Left ventricle myocardium inferior (tissue), 1 donor: ENCODE data around the gene ACOXL. TPM values are rescaled to one million over a fixed set of nuclear protein-coding genes. Genes with fewer than 3 reads are reported as not detected.

Experiments used
- DNase-seq: peaks from one replicate; pipeline ENCODE4 v3.0.0-alpha.2; 2020
- H3K27ac ChIP-seq: fragments of 200-600 bp; replicated peaks from 2 replicates; pipeline ENCODE4 v1.8.0; 2021
- H3K27me3 ChIP-seq: fragments of 200-600 bp; 2 replicates; pipeline ENCODE4 v1.8.0; 2021; ENCODE audit warnings: low read depth
- H3K36me3 ChIP-seq: fragments of 200-600 bp; 2 replicates; pipeline ENCODE4 v1.8.0; 2021
- H3K4me1 ChIP-seq: fragments of 200-600 bp; 2 replicates; pipeline ENCODE4 v1.8.0; 2021
- H3K4me3 ChIP-seq: fragments of 200-600 bp; 2 replicates; pipeline ENCODE4 v1.8.0; 2021; ENCODE audit warnings: mild to moderate bottlenecking, moderate library complexity
- H3K9me3 ChIP-seq: fragments of 200-600 bp; replicated peaks from 2 replicates; pipeline ENCODE4 v1.8.0; 2021
- intact Hi-C: fragments of 100-400 bp; cut with micrococcal nuclease; formaldehyde crosslinking; loops from one replicate; pipeline ENCODE4 v1.11.0; 2022
- total RNA-seq: library from RNA; stranded (reverse); fragmentation: NEBNext Ultra II Directional; extraction: Animal tissue kit (Norgen Biotek cat#: 25700); gene quantifications from one replicate; pipeline ENCODE4 v1.2.1, GENCODE V29; 2021
- TF ChIP-seq, protein P1 (sequence below): fragments of 200-600 bp; IDR thresholded peaks from 2 replicates; pipeline ENCODE4 v1.8.0; 2021; ENCODE audit warnings: antibody characterized with exemption, mild to moderate bottlenecking, borderline replicate concordance
- donor health status: DM: no; HTN: yes; CAD: no; lungs with severe emphysema.

ACOXL gene
- total RNA-seq, 1 donor from 2014 or later: not detected

DNA sequence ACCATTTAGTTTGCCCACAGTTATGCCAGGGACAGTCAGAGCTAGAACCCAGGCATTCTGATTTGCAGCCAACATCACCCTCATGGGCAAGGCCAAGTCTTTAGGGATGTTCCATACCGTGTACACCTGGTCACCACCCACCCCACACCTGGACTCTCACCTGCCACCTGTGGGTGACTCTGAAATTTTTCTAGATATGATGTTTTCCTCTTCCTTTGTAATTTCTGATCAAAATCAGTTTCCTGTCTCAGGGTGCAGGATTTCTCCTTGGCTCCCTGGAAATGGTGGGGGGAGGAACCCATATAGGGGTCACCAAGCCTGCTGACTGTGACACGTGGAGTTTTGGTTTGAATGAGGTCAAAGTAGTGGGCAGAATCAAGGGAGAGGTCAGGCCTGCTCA lies 138.2 kb downstream of the ACOXL start:
- Histone ChIP-seq H3K27me3 (peaks cover 29% of the 10 kb centered on the region), H3K4me1 (no peaks in the 10 kb centered on the region), H3K36me3 (no peaks in the 10 kb centered on the region), H3K27ac (no peak overlapping the region), H3K4me3 (no peak overlapping the region), H3K9me3 (no peaks in the 10 kb centered on the region)
- DNase-seq: no peak
- TF ChIP-seq, protein P1, sequence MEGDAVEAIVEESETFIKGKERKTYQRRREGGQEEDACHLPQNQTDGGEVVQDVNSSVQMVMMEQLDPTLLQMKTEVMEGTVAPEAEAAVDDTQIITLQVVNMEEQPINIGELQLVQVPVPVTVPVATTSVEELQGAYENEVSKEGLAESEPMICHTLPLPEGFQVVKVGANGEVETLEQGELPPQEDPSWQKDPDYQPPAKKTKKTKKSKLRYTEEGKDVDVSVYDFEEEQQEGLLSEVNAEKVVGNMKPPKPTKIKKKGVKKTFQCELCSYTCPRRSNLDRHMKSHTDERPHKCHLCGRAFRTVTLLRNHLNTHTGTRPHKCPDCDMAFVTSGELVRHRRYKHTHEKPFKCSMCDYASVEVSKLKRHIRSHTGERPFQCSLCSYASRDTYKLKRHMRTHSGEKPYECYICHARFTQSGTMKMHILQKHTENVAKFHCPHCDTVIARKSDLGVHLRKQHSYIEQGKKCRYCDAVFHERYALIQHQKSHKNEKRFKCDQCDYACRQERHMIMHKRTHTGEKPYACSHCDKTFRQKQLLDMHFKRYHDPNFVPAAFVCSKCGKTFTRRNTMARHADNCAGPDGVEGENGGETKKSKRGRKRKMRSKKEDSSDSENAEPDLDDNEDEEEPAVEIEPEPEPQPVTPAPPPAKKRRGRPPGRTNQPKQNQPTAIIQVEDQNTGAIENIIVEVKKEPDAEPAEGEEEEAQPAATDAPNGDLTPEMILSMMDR: no peak
- intact Hi-C loops: no loop called here

DNA sequence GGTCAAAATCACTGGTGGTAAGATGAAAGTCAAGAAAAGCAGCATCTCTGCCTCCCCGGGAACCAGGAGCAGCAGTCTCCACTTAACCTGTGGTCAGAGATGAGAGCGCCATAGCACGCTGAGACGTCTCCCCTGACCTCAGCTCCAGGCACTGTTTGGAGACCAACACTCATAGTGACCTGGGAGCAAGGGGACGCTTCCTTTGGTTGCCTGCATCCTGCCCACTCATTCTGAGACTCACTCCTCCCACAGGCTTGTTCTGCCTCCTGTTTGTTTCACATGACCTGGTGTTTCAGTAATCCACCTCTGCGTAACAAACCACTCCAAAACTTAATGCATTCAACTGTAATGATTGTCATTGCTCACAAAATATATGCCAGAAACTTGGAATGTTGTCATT lies 139.3 kb downstream of the ACOXL start:
- H3K4me3 ChIP-seq: no peak overlapping the region
- H3K4me1 ChIP-seq: no peaks in the 10 kb centered on the region
- peaks cover 26% of the 10 kb centered on the region for H3K27me3 ChIP-seq
- H3K27ac ChIP-seq: no peak overlapping the region
- TF ChIP-seq, protein P1: no peak
- H3K36me3 ChIP-seq: no peaks in the 10 kb centered on the region
- no peaks in the 10 kb centered on the region for H3K9me3 ChIP-seq
- DNase-seq: no peak
- intact Hi-C loops: no loop called here

DNA sequence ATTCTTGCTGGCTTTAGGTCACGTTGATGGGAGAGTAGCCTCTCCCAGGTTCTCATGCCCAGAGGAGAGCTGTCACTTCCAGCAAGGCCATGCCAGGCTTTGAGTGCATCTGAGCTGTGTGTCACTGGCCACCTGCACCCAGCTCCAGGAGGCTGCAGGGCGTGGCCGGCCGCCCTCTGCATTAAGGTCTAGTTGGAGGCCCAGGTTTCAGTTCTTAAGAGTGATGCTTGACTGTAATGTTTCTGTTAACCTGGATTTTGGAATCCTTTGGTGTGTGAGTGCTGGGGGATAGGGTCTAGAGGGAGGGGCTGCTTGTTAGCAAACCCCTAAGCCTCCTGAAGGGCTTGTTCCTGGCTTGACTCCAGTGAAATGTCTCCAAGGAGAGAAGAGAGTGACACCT lies 140.1 kb downstream of the ACOXL start:
- peaks cover 25% of the 10 kb centered on the region for H3K27me3 ChIP-seq
- no peak overlapping the region for H3K4me3 ChIP-seq
- DNase-seq: no peak
- TF ChIP-seq, protein P1: no peak
- H3K27ac ChIP-seq: no peak overlapping the region
- H3K36me3 ChIP-seq: no peaks in the 10 kb centered on the region
- no peaks in the 10 kb centered on the region for H3K9me3 ChIP-seq
- no peaks in the 10 kb centered on the region for H3K4me1 ChIP-seq
- intact Hi-C loops: no loop called here

DNA sequence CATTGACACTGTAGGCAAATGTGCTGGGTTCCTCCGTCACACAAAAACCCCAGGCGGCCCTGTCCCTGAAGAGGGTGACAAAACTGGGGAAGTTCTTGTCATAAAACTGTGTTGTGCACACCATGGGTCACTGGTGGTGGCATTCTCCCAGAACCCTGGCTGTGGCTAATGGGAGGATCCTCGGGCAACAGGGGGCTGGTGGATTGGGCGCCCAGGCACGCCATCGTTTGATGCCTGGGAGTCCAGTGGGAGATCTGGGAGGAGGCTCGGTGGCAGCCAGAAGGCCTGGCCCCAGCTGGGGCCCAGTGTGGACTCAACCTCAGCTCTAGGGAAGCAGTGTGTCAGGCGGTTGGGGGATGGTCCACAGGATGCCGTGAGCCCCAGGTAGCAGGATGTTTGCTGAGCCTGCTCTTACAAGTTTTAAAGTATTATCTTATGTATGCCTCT lies 140.7 kb downstream of the ACOXL start:
- Histone ChIP-seq H3K9me3 (peaks cover 4% of the 10 kb centered on the region), H3K27ac (no peak overlapping the region), H3K4me3 (no peak overlapping the region), H3K4me1 (no peaks in the 10 kb centered on the region), H3K36me3 (no peaks in the 10 kb centered on the region), H3K27me3 (peaks cover 26% of the 10 kb centered on the region)
- intact Hi-C loops: no loop called here
- DNase-seq: no peak
- TF ChIP-seq, protein P1: no peak

DNA sequence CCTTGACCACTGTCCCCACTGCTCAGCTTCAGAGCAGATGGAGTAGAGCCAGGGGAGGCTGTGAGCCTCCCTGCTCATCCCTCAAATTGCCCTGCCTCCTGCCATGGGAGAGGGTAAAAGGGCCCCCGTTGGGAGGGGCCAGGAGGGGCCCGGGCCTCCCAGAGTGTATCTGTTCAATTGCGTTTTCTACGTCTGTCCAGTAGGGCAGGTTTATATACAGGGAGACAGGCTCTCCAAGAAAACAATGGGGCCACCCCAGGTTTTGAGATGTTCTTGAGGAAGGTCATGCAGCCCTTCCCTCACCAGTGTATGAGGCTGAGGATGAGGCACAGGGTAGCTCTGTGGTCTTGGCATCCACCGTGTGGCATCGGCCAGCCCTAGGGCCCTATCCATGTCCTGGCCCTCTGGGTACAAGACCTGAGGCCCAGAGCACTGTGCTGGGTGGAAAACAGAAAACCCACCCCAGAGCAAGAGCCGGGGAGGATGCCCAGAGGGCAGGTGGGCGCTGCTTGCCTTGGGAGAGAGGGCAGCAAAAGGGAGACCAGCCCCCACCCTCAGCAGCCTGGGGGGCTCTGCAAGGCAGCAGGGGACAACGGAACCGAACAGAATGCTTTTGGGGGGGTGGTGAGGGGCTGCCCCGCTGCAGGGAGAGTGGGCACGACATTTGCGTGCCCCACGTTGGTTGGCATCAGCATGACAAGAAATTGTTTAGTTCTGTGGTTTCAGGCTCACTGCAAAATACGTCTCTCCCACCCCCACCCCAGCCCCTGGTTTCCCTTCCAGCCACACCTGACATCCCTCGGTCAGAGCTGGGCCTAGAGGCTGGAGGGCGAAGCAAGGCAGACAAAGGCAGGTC lies 141.5 kb downstream of the ACOXL start:
- DNase-seq: no peak
- TF ChIP-seq, protein P1: no peak
- intact Hi-C loops: no loop called here

More for the DNA sequence above, 141.5 kb downstream of the ACOXL start:
- no peaks in the 10 kb centered on the region for H3K36me3 ChIP-seq
- peaks cover 8% of the 10 kb centered on the region for H3K9me3 ChIP-seq
- peaks cover 26% of the 10 kb centered on the region for H3K27me3 ChIP-seq
- H3K4me3 ChIP-seq: no peak overlapping the region
- no peaks in the 10 kb centered on the region for H3K4me1 ChIP-seq
- no peak overlapping the region for H3K27ac ChIP-seq
